ENCODE results near the gene CD8B2. TPM values are rescaled to one million over a fixed set of nuclear protein-coding genes. Genes with fewer than 3 reads are reported as not detected.
"Not testable (repeated sequence)": the region's sequence is repeated elsewhere in the genome, so short reads cannot be mapped to it uniquely, and the experiment has no call there.

The CD8B2 gene
- total RNA-seq, 2 experiments from 2014 or later = not detected

DNA sequence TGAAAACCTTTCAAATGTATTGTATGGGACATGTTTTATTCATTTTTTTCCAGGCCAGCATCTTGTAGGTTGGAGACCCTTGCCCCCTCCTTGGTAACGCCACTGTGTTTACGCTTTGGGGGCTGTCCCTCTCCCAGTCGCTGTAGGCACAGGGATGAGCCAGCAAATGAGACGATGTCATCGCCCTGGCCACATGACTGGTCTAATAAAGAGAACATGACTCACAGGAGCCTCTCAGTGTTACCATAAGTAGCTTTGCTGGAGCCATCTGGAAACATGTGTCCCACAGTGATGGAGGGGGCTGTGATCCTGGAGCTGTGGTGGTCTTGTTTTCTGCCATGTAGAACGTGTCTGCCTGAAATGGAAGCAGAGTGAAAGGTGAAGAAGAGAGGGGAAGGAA lies 78.9 kb downstream of the CD8B2 start:
- BruUV-seq (replicated peaks) = no TSS peak

DNA sequence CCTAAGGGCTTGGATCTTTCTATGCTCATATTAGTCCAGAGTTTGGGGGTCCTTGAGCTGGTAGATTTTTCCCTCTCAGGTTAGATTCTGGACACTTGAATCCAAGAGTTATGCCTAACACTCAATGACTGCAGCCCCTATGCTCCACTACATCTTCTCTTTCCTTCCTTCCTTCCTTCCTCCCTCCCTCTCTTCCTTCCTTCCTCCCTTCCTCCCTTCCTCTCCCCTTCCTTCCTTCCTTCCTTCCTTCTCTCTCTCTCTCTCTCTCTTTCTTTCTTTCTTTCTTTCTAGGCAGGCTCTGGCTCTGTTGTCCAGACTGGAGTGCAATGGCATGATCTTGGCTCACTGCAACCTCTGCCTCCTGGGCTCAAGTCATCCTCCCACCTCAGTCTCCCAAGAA lies 79.3 kb downstream of the CD8B2 start:
- H4K20me1 ChIP-seq (ENCODE audit: insufficient read depth, low read length); H3K9me2 ChIP-seq (ENCODE audit: insufficient read depth, low read length); H3K4me1 ChIP-seq (ENCODE audit: insufficient read depth, low read length, poor library complexity, severe bottlenecking); H3K27ac ChIP-seq (ENCODE audit: low read depth, low read length, poor library complexity, severe bottlenecking); H2AFZ ChIP-seq (ENCODE audit: low read length); H3K4me2 ChIP-seq (ENCODE audit: low read length); H3K4me3 ChIP-seq (ENCODE audit: low read depth, low read length, poor library complexity, severe bottlenecking); intact Hi-C loops (cut with micrococcal nuclease; ENCODE audit: unreplicated experiment); H3K79me2 ChIP-seq (ENCODE audit: insufficient read depth, low read depth, low read length); H3K9me3 ChIP-seq (ENCODE audit: low read length); DNase-seq (ENCODE audit: low spot score); CTCF ChIA-PET (ENCODE audit: unreplicated experiment); H3K36me3 ChIP-seq (ENCODE audit: insufficient read depth, low read length); BruUV-seq (replicated peaks): not testable (repeated sequence)
- POLR2A ChIA-PET = interaction anchor here (0.8 to 1.2 kb wide), 2 partner anchors 12 to 20 kb away, joined by 3 read pairs; no protein-coding TSS in a partner anchor

More for the DNA sequence above, 78.9 kb downstream of the CD8B2 start:
- ChIA-PET POLR2A (interaction anchor here (0.8 kb wide), 1 partner anchor 20 kb away, joined by 3 read pairs; no protein-coding TSS in a partner anchor), CTCF (ENCODE audit: unreplicated experiment) (no interaction called here)
- no peaks in the 10 kb centered on the region for H3K36me3 ChIP-seq (ENCODE audit: insufficient read depth, low read length)
- TF ChIP-seq CTCF (conservative IDR thresholded peaks at IDR 0.05; ENCODE audit: low read length) = no peak
- no peak for TF ChIP-seq EZH2phosphoT487 (IDR thresholded peaks at IDR 0.05; ENCODE audit: borderline replicate concordance, low read depth, low read length)
- no peak overlapping the region for H3K4me3 ChIP-seq (ENCODE audit: low read depth, low read length, poor library complexity, severe bottlenecking)
- H3K9me2 ChIP-seq (ENCODE audit: insufficient read depth, low read length) = no peaks in the 10 kb centered on the region
- no peak overlapping the region for H2AFZ ChIP-seq (ENCODE audit: low read length)
- no peak overlapping the region for H3K4me2 ChIP-seq (ENCODE audit: low read length)
- H3K9me3 ChIP-seq (ENCODE audit: low read length) = no peaks in the 10 kb centered on the region
- H3K27ac ChIP-seq (ENCODE audit: low read depth, low read length, poor library complexity, severe bottlenecking) = no peak overlapping the region
- no peak for DNase-seq (ENCODE audit: low spot score)
- no peaks in the 10 kb centered on the region for H3K79me2 ChIP-seq (ENCODE audit: insufficient read depth, low read depth, low read length)
- no peaks in the 10 kb centered on the region for H4K20me1 ChIP-seq (ENCODE audit: insufficient read depth, low read length)
- no peaks in the 10 kb centered on the region for H3K4me1 ChIP-seq (ENCODE audit: insufficient read depth, low read length, poor library complexity, severe bottlenecking)
- intact Hi-C loops (cut with micrococcal nuclease; ENCODE audit: unreplicated experiment) = no loop called here

DNA sequence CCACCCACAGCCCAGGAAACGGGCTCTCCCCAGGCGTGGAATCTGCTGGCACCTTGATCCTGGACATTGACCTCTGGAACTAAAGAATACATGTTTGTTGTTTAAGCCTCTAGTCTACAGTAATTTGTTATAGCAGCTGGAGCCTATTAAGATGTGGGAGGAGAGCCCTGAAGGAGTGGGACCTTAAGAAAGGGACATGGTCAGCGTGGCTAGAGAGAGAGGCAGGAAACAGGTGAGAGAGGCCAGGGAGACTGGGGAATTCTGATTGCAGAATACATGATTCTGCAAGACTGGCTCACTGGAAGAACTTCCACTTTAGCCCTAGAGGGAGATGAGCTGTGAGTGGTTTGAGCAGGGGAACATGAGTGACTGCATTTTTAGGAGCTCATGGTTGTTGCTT lies 83.2 kb downstream of the CD8B2 start:
- intact Hi-C loops (cut with micrococcal nuclease; ENCODE audit: unreplicated experiment) = no loop called here
- ChIA-PET CTCF (ENCODE audit: unreplicated experiment) (no interaction called here), POLR2A (no interaction called here)
- no peak overlapping the region for H3K4me3 ChIP-seq (ENCODE audit: low read depth, low read length, poor library complexity, severe bottlenecking)
- H3K9me2 ChIP-seq (ENCODE audit: insufficient read depth, low read length) = no peaks in the 10 kb centered on the region
- no peak overlapping the region for H3K27ac ChIP-seq (ENCODE audit: low read depth, low read length, poor library complexity, severe bottlenecking)
- no peaks in the 10 kb centered on the region for H3K36me3 ChIP-seq (ENCODE audit: insufficient read depth, low read length)
- H2AFZ ChIP-seq (ENCODE audit: low read length) = no peak overlapping the region
- DNase-seq (ENCODE audit: low spot score) = no peak
- no peaks in the 10 kb centered on the region for H3K4me1 ChIP-seq (ENCODE audit: insufficient read depth, low read length, poor library complexity, severe bottlenecking)
- TF ChIP-seq EZH2phosphoT487 (IDR thresholded peaks at IDR 0.05; ENCODE audit: borderline replicate concordance, low read depth, low read length) (no peak), CTCF (conservative IDR thresholded peaks at IDR 0.05; ENCODE audit: low read length) (no peak)
- H3K79me2 ChIP-seq (ENCODE audit: insufficient read depth, low read depth, low read length) = no peaks in the 10 kb centered on the region
- no TSS peak for BruUV-seq (replicated peaks)
- no peaks in the 10 kb centered on the region for H4K20me1 ChIP-seq (ENCODE audit: insufficient read depth, low read length)
- H3K4me2 ChIP-seq (ENCODE audit: low read length) = no peak overlapping the region
- no peaks in the 10 kb centered on the region for H3K9me3 ChIP-seq (ENCODE audit: low read length)

Other genes with a start within 250 kb of the CD8B2 start
- gene RGPD3, start 19.0 kb upstream of the CD8B2 start, total RNA-seq (2014; rRNA removed; shearing (Covaris generic)) = not detected in 2 replicates
- not detected in 2 replicates for gene RGPD3, start 19.0 kb upstream of the CD8B2 start, total RNA-seq (2022)